ENCODE data around the gene NOTCH3.

NOTCH3 gene

DNA sequence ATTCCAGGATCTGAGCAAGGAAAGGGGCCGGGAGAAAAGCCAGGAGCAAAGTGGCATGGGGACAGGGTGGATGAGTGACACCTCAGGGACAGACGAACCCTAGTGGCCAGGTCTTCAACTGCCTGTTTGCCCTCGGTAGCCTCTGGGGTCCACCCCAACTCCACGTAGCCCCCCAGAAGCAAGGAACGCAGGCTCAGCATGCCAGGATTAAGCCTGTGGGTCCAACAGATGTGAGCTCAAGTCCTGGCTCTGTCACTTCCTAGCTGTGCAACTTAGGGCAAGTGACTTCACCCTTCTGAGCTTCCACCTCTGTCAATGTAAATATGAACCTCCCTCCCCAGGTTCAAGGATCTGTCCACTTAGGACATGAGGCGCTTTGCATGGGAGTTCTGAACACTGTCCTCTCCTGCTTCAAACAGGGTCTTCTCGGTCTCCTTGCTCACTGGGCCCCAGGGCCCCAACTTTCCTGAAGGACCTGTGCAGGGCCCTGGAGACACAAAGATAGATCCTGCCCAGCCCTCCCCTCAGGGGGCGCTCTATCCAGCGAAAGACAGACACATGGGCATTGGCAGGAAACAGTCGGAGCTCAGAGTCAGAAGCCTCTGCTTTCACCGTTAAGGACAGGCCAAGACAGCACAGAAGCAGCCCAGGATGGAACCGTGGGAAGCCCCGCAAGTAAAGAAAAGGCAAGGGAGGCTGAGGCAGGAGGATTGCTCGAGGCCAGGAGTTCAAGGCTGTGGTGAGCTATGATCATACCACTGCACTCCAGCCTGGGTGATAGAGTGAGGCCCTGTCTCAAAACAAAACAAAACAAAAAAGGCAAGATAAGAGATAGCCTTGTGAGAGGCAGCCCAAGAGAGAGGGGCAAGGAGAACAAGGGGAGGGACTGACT, 80.4 kb downstream of the NOTCH3 start:
- Histone ChIP-seq H3K4me1 (ENCODE audit: insufficient read depth, low read length, severe bottlenecking) (peaks cover 10% of the 10 kb centered on the region), H3K9me2 (ENCODE audit: low read depth, low read length) (no peaks in the 10 kb centered on the region), H3K4me2 (ENCODE audit: low read length) (no peak overlapping the region), H3K4me3 (ENCODE audit: low read depth, low read length, poor library complexity, severe bottlenecking) (no peak overlapping the region), H2AFZ (ENCODE audit: low read length) (no peak overlapping the region), H3K9ac (ENCODE audit: low read length) (no peak overlapping the region), H3K27ac (ENCODE audit: low read depth, low read length, poor library complexity, severe bottlenecking) (no peak overlapping the region), H3K79me2 (ENCODE audit: insufficient read depth, low read length) (no peaks in the 10 kb centered on the region), H3F3A (ENCODE audit: insufficient read depth, low read length) (no peaks in the 10 kb centered on the region), H3K9me3 (ENCODE audit: low read length) (no peaks in the 10 kb centered on the region), H4K20me1 (ENCODE audit: insufficient read depth, low read length) (no peaks in the 10 kb centered on the region), H3K27me3 (ENCODE audit: insufficient read depth, low read length) (no peaks in the 10 kb centered on the region), H3K36me3 (ENCODE audit: insufficient read depth, low read length) (peaks cover 49% of the 10 kb centered on the region)
- peak; percentile 16; the same call in 1 of the 2 replicates for TF ChIP-seq CTCF (IDR thresholded peaks at IDR 0.05; ENCODE audit: low read length)
- TF ChIP-seq EZH2 (IDR thresholded peaks at IDR 0.05; ENCODE audit: borderline replicate concordance, low read length): no peak

- Histone ChIP-seq H3K4me2 (ENCODE audit: low read length) (no peak overlapping the region), H4K20me1 (ENCODE audit: insufficient read depth, low read length) (no peaks in the 10 kb centered on the region), H3K27ac (ENCODE audit: low read depth, low read length, poor library complexity, severe bottlenecking) (no peak overlapping the region), H3K9me3 (ENCODE audit: low read length) (no peaks in the 10 kb centered on the region), H3K27me3 (ENCODE audit: insufficient read depth, low read length) (no peaks in the 10 kb centered on the region), H3K9me2 (ENCODE audit: low read depth, low read length) (no peaks in the 10 kb centered on the region), H3K4me1 (ENCODE audit: insufficient read depth, low read length, severe bottlenecking) (peaks cover 2% of the 10 kb centered on the region), H3K79me2 (ENCODE audit: insufficient read depth, low read length) (no peaks in the 10 kb centered on the region), H3K4me3 (ENCODE audit: low read depth, low read length, poor library complexity, severe bottlenecking) (no peak overlapping the region), H2AFZ (ENCODE audit: low read length) (no peak overlapping the region), H3K9ac (ENCODE audit: low read length) (no peak overlapping the region), H3K36me3 (ENCODE audit: insufficient read depth, low read length) (peaks cover 60% of the 10 kb centered on the region), H3F3A (ENCODE audit: insufficient read depth, low read length) (no peaks in the 10 kb centered on the region)
- TF ChIP-seq CTCF (IDR thresholded peaks at IDR 0.05; ENCODE audit: low read length) (no peak), EZH2 (IDR thresholded peaks at IDR 0.05; ENCODE audit: borderline replicate concordance, low read length) (no peak)
Measured at GRCh38 chr19:15118789-15119494, 81.9 kb downstream of the NOTCH3 start.

- H3K36me3 ChIP-seq (ENCODE audit: insufficient read depth, low read length): peaks cover 60% of the 10 kb centered on the region
- H3K4me3 ChIP-seq (ENCODE audit: low read depth, low read length, poor library complexity, severe bottlenecking): no peak overlapping the region
- no peak overlapping the region for H3K9ac ChIP-seq (ENCODE audit: low read length)
- no peak overlapping the region for H3K27ac ChIP-seq (ENCODE audit: low read depth, low read length, poor library complexity, severe bottlenecking)
- H3K79me2 ChIP-seq (ENCODE audit: insufficient read depth, low read length): no peaks in the 10 kb centered on the region
- no peaks in the 10 kb centered on the region for H3K9me2 ChIP-seq (ENCODE audit: low read depth, low read length)
- no peaks in the 10 kb centered on the region for H4K20me1 ChIP-seq (ENCODE audit: insufficient read depth, low read length)
- no peak overlapping the region for H3K4me2 ChIP-seq (ENCODE audit: low read length)
- H2AFZ ChIP-seq (ENCODE audit: low read length): no peak overlapping the region
- H3F3A ChIP-seq (ENCODE audit: insufficient read depth, low read length): no peaks in the 10 kb centered on the region
- no peaks in the 10 kb centered on the region for H3K9me3 ChIP-seq (ENCODE audit: low read length)
- TF ChIP-seq CTCF (IDR thresholded peaks at IDR 0.05; ENCODE audit: low read length): no peak
- H3K4me1 ChIP-seq (ENCODE audit: insufficient read depth, low read length, severe bottlenecking): no peaks in the 10 kb centered on the region
- H3K27me3 ChIP-seq (ENCODE audit: insufficient read depth, low read length): no peaks in the 10 kb centered on the region
Measured at GRCh38 chr19:15118248-15118647, 82.5 kb downstream of the NOTCH3 start.
